SU-DHL-6 (cell line): ENCODE data around the gene ADAMTS17.

Source experiments
- EZH2phosphoT487 ChIP-seq: fragments of 200-600 bp; sonication (generic), shearing (Covaris generic); conservative IDR thresholded peaks from 2 replicates; pipeline ENCODE4 v1.6.1; 2018; ENCODE audit warnings: mild to moderate bottlenecking, antibody characterized with exemption, low read length, moderate library complexity, mixed read lengths
- TF ChIP-seq, protein P1 (sequence below): fragments of 200-600 bp; sonication (generic); IDR thresholded peaks from one replicate; pipeline ENCODE4 v1.5.1; 2017; ENCODE audit warnings: antibody characterized with exemption, mild to moderate bottlenecking, low read length, moderate library complexity; ENCODE audit not compliant: insufficient read depth, poor library complexity, severe bottlenecking

DNA sequence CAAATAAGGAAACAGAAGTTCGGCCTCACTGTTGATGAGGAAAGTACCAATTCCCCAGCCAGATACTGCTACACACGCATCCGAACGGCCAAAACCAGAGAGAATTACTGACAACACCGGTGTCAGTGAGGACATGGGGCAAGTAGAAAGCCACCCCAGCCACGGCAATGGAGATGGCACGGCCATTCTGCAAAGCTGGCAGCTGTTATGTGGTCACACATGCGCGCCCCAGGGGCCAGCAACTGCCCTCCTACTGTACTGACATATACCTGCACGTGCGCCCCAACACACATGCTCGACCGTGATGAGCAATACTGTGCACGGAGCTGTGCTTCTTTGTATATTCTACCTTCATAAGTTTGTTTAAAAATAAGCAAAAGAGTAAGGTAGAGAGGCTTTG is 217.4 kb downstream of the ADAMTS17 start:
- TF ChIP-seq, protein P1, sequence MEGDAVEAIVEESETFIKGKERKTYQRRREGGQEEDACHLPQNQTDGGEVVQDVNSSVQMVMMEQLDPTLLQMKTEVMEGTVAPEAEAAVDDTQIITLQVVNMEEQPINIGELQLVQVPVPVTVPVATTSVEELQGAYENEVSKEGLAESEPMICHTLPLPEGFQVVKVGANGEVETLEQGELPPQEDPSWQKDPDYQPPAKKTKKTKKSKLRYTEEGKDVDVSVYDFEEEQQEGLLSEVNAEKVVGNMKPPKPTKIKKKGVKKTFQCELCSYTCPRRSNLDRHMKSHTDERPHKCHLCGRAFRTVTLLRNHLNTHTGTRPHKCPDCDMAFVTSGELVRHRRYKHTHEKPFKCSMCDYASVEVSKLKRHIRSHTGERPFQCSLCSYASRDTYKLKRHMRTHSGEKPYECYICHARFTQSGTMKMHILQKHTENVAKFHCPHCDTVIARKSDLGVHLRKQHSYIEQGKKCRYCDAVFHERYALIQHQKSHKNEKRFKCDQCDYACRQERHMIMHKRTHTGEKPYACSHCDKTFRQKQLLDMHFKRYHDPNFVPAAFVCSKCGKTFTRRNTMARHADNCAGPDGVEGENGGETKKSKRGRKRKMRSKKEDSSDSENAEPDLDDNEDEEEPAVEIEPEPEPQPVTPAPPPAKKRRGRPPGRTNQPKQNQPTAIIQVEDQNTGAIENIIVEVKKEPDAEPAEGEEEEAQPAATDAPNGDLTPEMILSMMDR, result no peak
- no peak for TF ChIP-seq EZH2phosphoT487
